GM12801 (cell line): ENCODE data around the gene NTN1.

Source experiments
- CTCF ChIP-seq: IDR thresholded peaks from one replicate; pipeline ENCODE4 v1.5.1; 2011; ENCODE audit warnings: control low read depth; ENCODE audit not compliant: insufficient read length; ENCODE audit errors: extremely low read depth

The NTN1 gene

GRCh38 chr17:9116311-9116835 lies 95.1 kb downstream of the NTN1 start:
- no peak for TF ChIP-seq CTCF

GRCh38 chr17:9116861-9117568 lies 95.7 kb downstream of the NTN1 start:
- no peak for TF ChIP-seq CTCF

- no peak for TF ChIP-seq CTCF
Observed at GRCh38 chr17:9120471-9120870, 99.2 kb downstream of the NTN1 start.

GRCh38 chr17:9121186-9121820 lies 100.0 kb downstream of the NTN1 start:
- no peak for TF ChIP-seq CTCF

GRCh38 chr17:9123594-9124553 lies 102.6 kb downstream of the NTN1 start:
- TF ChIP-seq CTCF, result no peak

- TF ChIP-seq CTCF, result no peak
Observed at GRCh38 chr17:9124554-9124935, 103.2 kb downstream of the NTN1 start.

- TF ChIP-seq CTCF, result no peak
Observed at GRCh38 chr17:9125722-9126121, 104.4 kb downstream of the NTN1 start.
